H1 (cell line): Measurements from ENCODE around the gene ANKS1A. TPM values are rescaled to one million over a fixed set of nuclear protein-coding genes. Genes with fewer than 3 reads are reported as not detected.

Experiments used
- CTBP2 ChIP-seq: IDR thresholded peaks from 2 replicates; pipeline ENCODE4 v1.7.0; 2011; ENCODE audit warnings: borderline replicate concordance, mild to moderate bottlenecking, moderate library complexity, mixed read lengths, low read length; ENCODE audit not compliant: insufficient read depth, insufficient read length
- POLR2AphosphoS5 ChIP-seq: IDR thresholded peaks from 2 replicates; pipeline ENCODE4 v1.6.1; 2011; ENCODE audit warnings: low read depth, low read length
- TBP ChIP-seq: IDR thresholded peaks from 2 replicates; pipeline ENCODE4 v1.6.1; 2011; ENCODE audit warnings: low read depth, low read length, improper control_type of control experiment
- polyA plus RNA-seq, 7 experiments: library from polyadenylated mRNA; depleted of rRNA in 3 of 7; stranded (reverse) in 5 of 7; unstranded in 2 of 7; fragments of >200 nt in 5 of 7; fragments of 200-250 nt in 2 of 7; gene quantifications; 1 replicate in 5 of 7; 2 replicates in 1 of 7; 4 replicates in 1 of 7; pipeline versions ENCODE4 v1.2.1 to v1.2.3, GENCODE V29; 2011 to 2013; ENCODE audit warnings: missing spikeins in 2 of 7, mixed read lengths in 2 of 7
- total RNA-seq: library from RNA; stranded (reverse); fragmentation: NEBNext Ultra II Directional; extraction: Animal tissue kit (Norgen Biotek cat#: 25700); gene quantifications from 2 replicates; pipeline ENCODE4 v1.2.1, GENCODE V29; 2021
- TF ChIP-seq, protein P1 (sequence below): IDR thresholded peaks from 2 replicates; pipeline ENCODE4 v1.6.1; 2012; ENCODE audit warnings: inconsistent platforms
- TF ChIP-seq, protein P2 (sequence below): IDR thresholded peaks from 2 replicates; pipeline ENCODE4 v1.6.1; 2012; ENCODE audit warnings: inconsistent platforms

The ANKS1A gene
- total and polyA plus RNA-seq, 2 of the 8 experiments (the other 6 are each of a cell fraction or from before 2014, with no cell fraction given), result 9.8 to 30.9 TPM

DNA sequence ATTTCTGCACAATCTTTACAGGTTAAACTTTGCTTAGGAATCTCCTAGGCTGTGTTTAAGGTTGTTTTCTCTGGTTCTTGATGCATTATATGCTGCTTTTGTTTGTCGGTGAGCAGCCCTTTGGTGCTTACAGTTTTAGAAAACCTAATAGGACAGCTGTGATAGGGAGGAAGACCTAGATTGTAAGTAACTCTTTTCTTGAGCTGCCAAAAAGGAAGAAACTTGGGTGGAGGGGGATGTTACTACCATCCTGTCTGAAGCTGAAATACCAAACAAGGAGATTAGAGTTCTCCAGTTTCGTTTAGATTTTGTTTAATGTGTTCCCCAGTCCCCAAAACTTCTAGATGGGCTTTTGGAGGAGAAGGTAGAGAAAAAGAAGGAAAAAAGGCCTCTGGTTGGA is 72.0 kb downstream of the ANKS1A start (continued):
- TF ChIP-seq, protein P1, sequence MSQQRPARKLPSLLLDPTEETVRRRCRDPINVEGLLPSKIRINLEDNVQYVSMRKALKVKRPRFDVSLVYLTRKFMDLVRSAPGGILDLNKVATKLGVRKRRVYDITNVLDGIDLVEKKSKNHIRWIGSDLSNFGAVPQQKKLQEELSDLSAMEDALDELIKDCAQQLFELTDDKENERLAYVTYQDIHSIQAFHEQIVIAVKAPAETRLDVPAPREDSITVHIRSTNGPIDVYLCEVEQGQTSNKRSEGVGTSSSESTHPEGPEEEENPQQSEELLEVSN, result no peak
- TF ChIP-seq POLR2AphosphoS5 (no peak), TBP (no peak), CTBP2 (no peak)
- TF ChIP-seq, protein P2, sequence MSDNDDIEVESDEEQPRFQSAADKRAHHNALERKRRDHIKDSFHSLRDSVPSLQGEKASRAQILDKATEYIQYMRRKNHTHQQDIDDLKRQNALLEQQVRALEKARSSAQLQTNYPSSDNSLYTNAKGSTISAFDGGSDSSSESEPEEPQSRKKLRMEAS, result no peak
